Right lobe of liver (tissue), 6 donors: ENCODE measurements around the gene NEO1. TPM values are rescaled to one million over a fixed set of nuclear protein-coding genes. Genes with fewer than 3 reads are reported as not detected.

Source experiments
- ATAC-seq, 4 donors: fragments of 200-7000 bp; cut with Tn5 transposase; one replicate each; pipeline ENCODE4 v1.9.1; 2020; ENCODE audit warnings: mild to moderate bottlenecking in 4 of 4, moderate library complexity in 4 of 4
- DNase-seq, 3 donors: peaks; one replicate each; pipeline ENCODE4 v3.0.0-alpha.2; 2020
- H3K27ac ChIP-seq, 3 donors: fragments of 200-600 bp; one replicate each; pipeline ENCODE4 v1.8.0; 2022
- H3K27me3 ChIP-seq, 2 donors: fragments of 200-600 bp; one replicate each; pipeline ENCODE4 v1.8.0; 2022
- H3K36me3 ChIP-seq, 4 donors: fragments of 200-600 bp; sonication (generic) in 1 of 4; one replicate each; pipeline versions ENCODE4 v1.5.1 to v1.8.0; 2017 to 2022; ENCODE audit warnings: control low read depth in 1 of 4
- H3K4me1 ChIP-seq, 4 donors: fragments of 200-600 bp; sonication (generic) in 1 of 4; one replicate each; pipeline versions ENCODE4 v1.5.1 to v1.8.0; 2017 to 2022; ENCODE audit warnings: control low read depth in 1 of 4
- H3K4me3 ChIP-seq, 3 donors: fragments of 200-600 bp; one replicate each; pipeline ENCODE4 v1.8.0; 2022
- H3K9me3 ChIP-seq, 4 donors: fragments of 200-600 bp; sonication (generic) in 1 of 4; one replicate each; pipeline versions ENCODE4 v1.5.1 to v1.8.0; 2017 to 2022; ENCODE audit warnings: control low read depth in 1 of 4
- CTCF ChIP-seq, 4 donors: fragments of 200-600 bp in 3 of 4; fragments of 450-650 bp in 1 of 4; IDR thresholded peaks; one replicate each; pipeline versions ENCODE4 v1.5.1 to v1.8.0; 2016 to 2022; ENCODE audit warnings: antibody characterized with exemption in 4 of 4, mild to moderate bottlenecking in 2 of 4
- POLR2A ChIP-seq: fragments of 450-650 bp; IDR thresholded peaks from one replicate; pipeline ENCODE4 v1.6.1; 2017; ENCODE audit warnings: antibody characterized with exemption, mild to moderate bottlenecking
- WGBS: methylation state at CpG from one replicate; pipeline ENCODE4 v1.1.6; 2018; ENCODE audit warnings: low coverage, low lambda C conversion rate; ENCODE audit not compliant: insufficient coverage; ENCODE audit errors: missing lambda C conversion rate; 5-methylcytosine and 5-hydroxymethylcytosine counted together
- intact Hi-C, 2 donors: fragments of 100-400 bp; cut with DNase I; formaldehyde crosslinking; loops; one replicate each; pipeline versions ENCODE4 v1.11.2 to v1.14.1; 2022
- total RNA-seq, 6 experiments: library from RNA; depleted of rRNA in 2 of 6; stranded (reverse); fragments of >200 nt in 2 of 6; fragmentation: NEBNext Ultra II Directional in 3 of 6; extraction: Animal tissue kit (Norgen Biotek cat#: 25700) in 3 of 6; gene quantifications; one replicate each; pipeline versions ENCODE4 v1.1.0 to v1.2.4, GENCODE V29; 2016 to 2023
- donor health status: DM: no; HTN: yes; CAD: no.
- donor health status: DM: no; HTN: no; CAD: no.
- donor health status: DM: no; HTN: no; CAD: no.
- donor health status: DM: no; HTN: yes; CAD: no.
- donor health status: DM: no; HTN: yes; CAD: no.

NEO1 gene
- total RNA-seq, 6 experiments from 2014 or later: 8.3 to 13.2 (median 10.3) TPM

DNA sequence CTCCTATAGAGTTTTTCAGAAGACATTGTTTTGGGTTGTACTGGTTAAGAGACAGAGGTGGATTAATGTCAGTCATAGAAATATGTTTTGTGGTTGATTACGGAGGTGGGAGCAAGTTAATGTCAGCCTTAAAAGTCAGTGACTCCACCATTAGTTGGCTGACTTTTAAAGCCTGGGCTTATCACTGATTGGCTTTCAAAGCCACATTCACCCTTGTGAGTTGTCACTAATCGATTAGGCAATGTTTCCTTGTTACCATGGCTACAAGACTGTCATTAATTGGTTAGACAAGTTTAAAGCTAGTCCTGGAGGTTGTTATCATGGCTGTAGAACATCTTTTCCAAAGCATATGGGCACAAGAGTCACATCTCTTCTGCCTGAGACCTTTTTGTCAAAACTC, 73.0 kb downstream of the NEO1 start:
- WGBS: 39% methylated on average over 2 of the region's 2 CpGs
- Histone ChIP-seq H3K27ac (no peak overlapping the region), H3K27me3 (no peaks in the 10 kb centered on the region), H3K36me3 (no peaks in the 10 kb centered on the region), H3K4me3 (no peak overlapping the region), H3K9me3 (no peaks in the 10 kb centered on the region), H3K4me1 (no peaks in the 10 kb centered on the region)
- ATAC-seq (no peak), DNase-seq (no peak)
- intact Hi-C loops: no loop called here
- TF ChIP-seq CTCF (IDR thresholded peaks at IDR 0.05): no peak
- no peak for TF ChIP-seq POLR2A

- intact Hi-C loops: no loop called here
- H3K27ac ChIP-seq: no peak overlapping the region
- WGBS: 60% methylated on average over 2 of the region's 2 CpGs
- H3K27me3 ChIP-seq: no peaks in the 10 kb centered on the region
- peak; percentile 59 to 77 (median 70) for ATAC-seq
- TF ChIP-seq POLR2A: no peak
- TF ChIP-seq CTCF (IDR thresholded peaks at IDR 0.05): peak; percentile 29 to 77 (median 72)
- no peaks in the 10 kb centered on the region for H3K36me3 ChIP-seq
- no peaks in the 10 kb centered on the region for H3K9me3 ChIP-seq
- H3K4me3 ChIP-seq: no peak overlapping the region
- DNase-seq: no peak
- no peaks in the 10 kb centered on the region for H3K4me1 ChIP-seq
Observed at GRCh38 chr15:73127302-73127936, 75.2 kb downstream of the NEO1 start.

DNA sequence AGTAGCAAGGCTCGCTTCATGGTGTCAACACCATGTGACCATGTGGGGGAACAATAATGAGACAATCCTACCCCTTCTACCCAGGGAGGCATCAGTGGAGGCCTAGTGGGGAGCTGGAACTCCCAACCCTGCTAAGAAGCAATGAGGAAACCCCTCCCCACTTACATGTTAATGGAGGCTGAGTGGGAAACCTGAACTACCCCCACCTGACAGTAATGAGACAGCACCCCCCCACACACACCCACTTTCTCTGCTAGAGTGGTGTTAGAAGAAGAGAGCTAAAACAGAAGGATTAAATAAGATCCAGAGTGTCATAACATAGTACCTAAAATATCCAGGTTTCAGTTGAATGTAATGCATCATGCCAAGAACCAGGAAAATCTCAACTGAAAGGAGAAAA, 78.6 kb downstream of the NEO1 start:
- ATAC-seq: no peak

DNA sequence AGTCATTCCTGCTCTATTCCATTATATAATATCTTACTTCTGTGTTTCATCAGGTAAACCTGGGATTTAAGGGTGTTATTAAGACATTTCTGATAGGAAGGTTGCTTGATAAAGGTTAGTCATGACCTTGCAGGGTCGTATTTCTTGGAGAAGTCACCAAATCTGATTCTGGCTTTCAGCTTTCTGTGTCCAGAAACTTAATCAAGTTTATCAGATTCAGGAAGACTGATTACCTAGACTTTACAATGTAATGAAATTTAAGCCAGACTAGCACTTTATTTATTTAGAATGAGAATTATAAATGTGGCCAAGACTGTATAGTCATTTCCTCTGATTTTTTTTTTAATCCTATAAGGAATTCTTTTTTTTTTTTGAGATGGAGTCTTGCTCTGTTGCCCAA, 81.9 kb downstream of the NEO1 start:
- intact Hi-C loops: no loop called here
- H3K4me3 ChIP-seq: no peak overlapping the region
- H3K36me3 ChIP-seq: no peaks in the 10 kb centered on the region
- H3K27me3 ChIP-seq: no peaks in the 10 kb centered on the region
- ATAC-seq: no peak
- H3K9me3 ChIP-seq: no peaks in the 10 kb centered on the region
- WGBS: 73% methylated on average over 1 of the region's 1 CpG
- DNase-seq: no peak
- H3K4me1 ChIP-seq: no peaks in the 10 kb centered on the region
- no peak overlapping the region for H3K27ac ChIP-seq
- TF ChIP-seq CTCF (IDR thresholded peaks at IDR 0.05) (no peak), POLR2A (no peak)

More for the DNA sequence above, 78.6 kb downstream of the NEO1 start:
- no peaks in the 10 kb centered on the region for H3K4me1 ChIP-seq
- WGBS: 100% methylated on average over 1 of the region's 1 CpG
- no peak for DNase-seq
- TF ChIP-seq CTCF (IDR thresholded peaks at IDR 0.05) (no peak), POLR2A (no peak)
- intact Hi-C loops: no loop called here
- no peaks in the 10 kb centered on the region for H3K27me3 ChIP-seq
- no peaks in the 10 kb centered on the region for H3K9me3 ChIP-seq
- H3K4me3 ChIP-seq: no peak overlapping the region
- H3K27ac ChIP-seq: no peak overlapping the region
- H3K36me3 ChIP-seq: no peaks in the 10 kb centered on the region
